Hematopoietic multipotent progenitor cell (in vitro differentiated cells): ENCODE results near the gene DCAKD. TPM values are rescaled to one million over a fixed set of nuclear protein-coding genes. Genes with fewer than 3 reads are reported as not detected.

Experiments
- DNase-seq, 3 donors: peaks; one replicate each; pipeline ENCODE4 v3.0.0-alpha.2; 2011 to 2015; ENCODE audit warnings: low read depth in 2 of 3, low spot score in 2 of 3
- total RNA-seq: library from RNA; depleted of rRNA; stranded (reverse); fragments of >200 nt; gene quantifications from one replicate; pipeline ENCODE4 v1.2.3, GENCODE V29; 2012

DCAKD gene
- total RNA-seq, 1 donor = 98.8 TPM

DNA sequence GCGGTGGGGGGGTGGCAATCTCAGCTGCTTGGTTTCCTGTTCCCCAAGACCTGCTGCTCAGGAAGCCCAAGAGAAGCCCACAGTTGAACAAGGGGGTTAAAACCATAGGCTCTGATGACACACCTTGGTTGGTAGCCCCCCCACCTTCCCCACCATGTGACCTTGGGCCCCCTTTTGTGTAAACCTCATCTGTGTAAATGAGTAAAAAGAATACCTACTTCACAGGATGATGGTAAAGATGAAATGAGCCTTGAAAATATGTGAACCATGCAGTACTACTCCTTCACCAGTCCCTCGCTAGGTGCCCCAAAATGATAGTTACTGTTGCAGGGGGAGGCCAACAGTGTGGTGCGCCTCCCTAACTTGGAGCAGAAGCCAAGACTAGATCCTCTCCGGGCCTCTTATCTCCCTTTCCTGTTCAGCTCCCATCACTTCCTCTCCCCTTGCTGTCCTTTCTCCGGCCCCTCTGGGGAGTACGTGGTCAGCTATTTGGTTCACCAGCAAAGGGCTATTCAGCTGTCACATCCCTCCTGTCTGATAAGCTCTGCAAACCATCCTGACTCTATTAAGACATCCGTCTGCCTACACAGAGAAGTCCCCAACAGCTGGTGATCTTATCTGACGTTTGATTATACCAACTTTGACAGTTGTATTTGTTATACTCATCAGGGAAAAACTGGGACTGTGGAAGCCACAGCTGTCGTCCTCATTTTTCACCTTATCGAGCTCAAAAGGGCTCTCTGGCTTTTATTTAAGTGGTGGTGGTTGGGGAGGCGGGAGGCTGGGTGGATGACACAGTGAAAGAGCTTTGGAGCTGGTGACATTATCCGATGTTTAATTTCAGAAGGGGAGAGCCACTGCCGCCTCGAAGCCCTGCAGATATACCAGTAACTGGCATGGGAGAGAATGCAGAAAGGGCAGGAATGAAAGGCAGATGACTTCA, 19.9 kb downstream of the DCAKD start:
- DNase-seq = no peak

GRCh38 chr17:45030733-45031132, 20.7 kb downstream of the DCAKD start:
- DNase-seq = no peak

DNA sequence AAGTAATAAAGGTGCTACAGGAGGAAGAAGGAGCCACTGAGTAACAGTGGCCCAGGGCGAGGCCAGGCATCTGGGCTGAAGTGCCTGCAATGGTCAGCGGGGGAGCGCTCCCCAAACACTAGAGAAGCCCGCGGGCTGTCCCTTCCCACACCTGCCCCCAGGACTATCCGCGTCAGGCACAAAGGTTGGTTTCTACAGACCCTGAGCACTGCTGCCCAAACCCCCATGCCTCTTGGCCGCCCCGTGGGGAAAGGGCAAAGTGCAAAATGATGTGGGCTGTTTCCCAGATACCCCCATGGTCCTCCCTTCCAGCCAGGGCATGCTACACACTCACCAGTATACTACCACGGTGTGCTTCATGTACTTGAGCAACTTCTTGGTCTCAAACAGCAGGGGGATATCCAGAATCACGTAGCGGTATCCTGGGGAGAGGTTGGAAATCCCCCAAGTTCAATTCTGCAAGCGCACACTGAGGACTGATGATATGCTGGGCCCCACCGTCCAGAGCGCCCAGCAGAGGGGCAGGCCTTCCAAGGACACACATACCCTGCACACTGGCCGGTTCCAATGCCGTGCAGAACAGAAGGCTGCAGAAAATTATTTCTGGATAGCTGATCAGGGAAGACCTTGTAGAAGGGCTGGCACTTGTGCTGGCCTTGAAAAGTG, 21.5 kb downstream of the DCAKD start:
- DNase-seq = no peak

DNA sequence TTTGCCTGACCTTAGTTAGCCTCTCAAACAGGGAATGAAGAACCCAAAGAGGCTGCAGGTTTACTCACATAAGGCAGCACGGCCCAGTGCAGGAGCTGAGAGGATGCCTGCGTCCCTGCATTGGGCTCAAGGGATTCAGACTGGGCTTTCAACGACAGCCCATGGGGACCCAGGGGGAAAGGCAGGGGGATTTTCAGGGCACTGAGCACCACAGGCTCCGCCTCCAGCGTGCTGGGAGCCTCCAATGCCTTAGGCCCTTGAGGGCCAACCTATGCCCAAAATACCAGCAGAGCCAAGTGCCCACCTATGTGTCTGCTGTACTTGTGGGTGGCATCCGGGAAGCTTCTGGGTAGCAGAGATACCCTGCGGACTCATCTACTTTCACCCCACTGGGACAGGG, 22.3 kb downstream of the DCAKD start:
- no peak for DNase-seq

GRCh38 chr17:45022655-45023339, 28.6 kb downstream of the DCAKD start:
- no peak for DNase-seq

GRCh38 chr17:45022288-45022648, 29.2 kb downstream of the DCAKD start:
- DNase-seq = no peak

DNA sequence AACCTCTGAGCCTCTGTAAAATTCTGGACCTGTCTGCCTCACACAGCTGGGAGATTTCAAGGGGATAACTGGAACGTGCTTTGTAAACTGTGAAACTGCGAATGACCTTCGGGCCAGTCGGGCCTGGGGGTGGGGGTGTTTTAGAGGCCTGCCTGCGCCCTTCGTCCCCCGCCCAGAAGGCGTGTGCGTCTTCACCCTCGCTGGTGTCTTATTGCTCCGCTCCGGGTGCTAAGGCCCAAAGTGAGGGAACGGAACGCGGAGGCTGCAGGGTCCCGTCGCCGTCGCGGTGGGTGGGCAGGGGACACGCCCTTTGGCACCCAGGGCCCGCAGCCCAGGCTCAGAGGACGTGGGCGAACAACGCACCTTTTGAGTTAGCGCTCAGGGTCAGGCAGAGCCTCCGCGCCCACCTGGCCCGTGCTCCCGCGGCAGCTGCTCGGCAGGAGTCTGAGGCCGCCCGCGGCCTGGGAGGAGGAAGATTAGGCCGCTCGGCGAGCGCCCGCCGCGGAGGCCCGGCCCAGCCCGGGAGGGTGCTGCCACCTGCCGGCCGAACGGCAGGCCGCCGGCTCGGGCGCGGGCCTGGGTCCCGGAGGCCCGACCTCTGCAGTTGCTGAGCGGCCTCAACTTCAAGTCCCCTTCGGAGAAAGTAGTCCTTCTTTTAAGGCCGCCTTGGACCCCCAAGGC, 29.7 kb downstream of the DCAKD start:
- peak; percentile 54 to 68 (median 55) for DNase-seq

DNA sequence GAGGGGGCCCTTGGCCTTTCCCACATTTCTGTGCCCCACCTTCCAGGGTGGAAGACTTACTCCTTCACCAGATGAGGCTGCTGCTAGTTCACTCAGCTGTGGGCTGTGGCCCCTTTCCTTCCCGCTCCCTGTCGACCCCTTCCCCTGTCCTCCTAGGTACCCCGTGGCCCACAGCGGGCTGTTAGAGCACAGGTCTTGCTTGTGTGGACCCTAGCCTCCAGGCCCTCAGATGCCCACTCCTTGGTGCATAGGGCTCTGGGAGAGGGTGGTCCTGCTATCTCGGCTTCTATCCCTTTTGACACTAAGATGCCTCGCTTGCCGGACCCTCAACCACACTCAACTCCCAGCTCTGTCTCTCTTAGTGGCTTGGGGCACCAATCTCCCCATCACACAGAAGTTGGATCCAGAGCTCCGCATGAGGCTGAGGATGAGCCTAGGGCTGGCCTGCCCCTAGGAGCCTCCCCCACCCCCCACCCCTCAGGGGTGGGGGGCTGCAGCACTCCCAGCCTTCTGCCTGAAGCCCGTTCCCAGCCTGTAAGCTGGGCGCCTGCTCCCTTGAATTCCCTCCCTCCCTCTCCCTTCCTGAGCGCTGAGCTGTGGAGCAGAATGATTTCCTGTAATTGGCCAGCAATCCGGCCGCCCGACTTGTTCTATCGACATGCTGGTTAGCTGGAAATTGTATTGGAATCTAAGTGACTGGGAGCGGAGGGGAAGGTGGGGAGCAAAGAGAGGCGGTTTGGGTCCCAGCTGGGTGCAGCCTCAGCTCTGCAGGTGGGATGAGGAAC, 30.9 kb downstream of the DCAKD start:
- no peak for DNase-seq

DNA sequence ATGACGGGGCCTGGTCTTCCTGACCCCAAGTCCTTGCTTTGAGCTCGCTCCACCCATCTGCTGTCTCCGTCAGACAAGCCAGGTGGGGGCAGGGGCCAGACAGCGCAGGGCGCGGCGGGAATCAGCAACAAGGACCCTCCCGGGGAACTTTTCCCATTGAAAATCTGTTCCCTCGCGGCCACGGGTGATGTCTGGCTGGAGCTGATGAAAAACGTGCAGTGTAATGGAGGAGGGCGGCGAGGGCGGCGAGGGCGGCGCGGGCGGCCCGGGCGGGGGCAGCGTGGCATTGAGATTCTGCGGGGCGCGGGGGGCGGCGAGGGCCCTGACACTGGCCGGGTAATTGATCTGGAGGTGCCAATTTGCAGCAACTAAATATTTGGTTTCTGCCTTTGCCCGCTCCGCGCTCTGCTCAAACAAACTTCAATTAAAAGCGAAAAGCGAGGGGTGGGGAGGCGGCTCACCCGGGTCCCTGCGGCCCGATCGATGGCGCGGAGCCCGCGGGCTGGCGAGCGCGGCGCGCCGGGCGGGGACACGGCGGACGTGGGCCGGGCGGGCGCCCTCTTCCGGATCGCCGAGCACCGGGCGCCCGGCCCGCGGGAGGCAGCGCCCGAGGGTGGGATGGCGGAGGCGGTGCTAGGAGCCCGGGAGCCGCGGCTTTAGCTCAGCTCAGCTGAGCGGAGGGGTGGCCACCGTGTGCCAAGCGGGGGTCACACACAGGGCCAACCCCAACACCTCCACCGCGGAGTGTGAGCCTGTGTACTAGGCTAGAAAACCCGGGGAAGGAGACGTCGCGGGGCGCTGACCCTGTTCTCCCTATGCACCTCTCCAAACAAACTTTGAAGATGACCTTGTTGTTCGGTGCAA, 32.4 kb downstream of the DCAKD start:
- peak in 2 of 3 donors; percentile 40 to 43 for DNase-seq

- DNase-seq = no peak
These were observed 33.0 kb downstream of the DCAKD start for GRCh38 chr17:45018514-45018847.

DNA sequence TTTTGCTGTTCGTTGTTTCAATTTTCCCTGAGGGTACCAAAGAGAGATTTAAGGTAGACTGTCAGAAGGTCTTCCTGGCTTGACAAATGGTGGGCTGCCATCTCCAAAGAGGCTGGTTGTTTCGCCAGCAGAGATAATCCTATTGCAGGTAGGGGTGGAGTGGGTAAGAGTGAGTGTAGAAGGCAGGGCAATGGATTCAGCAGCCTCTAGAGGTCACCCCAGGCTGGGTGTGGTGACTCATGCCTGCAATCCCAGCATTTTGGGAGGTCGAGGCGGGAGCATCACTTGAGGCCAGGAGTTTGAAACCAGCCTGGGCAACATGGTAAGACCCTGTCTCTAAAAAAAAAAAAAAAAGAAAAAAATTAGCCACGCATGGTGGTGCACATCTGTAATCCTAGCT, 34.6 kb downstream of the DCAKD start:
- DNase-seq = no peak

- no peak for DNase-seq
These were observed 35.2 kb downstream of the DCAKD start for GRCh38 chr17:45016237-45016636.

DNA sequence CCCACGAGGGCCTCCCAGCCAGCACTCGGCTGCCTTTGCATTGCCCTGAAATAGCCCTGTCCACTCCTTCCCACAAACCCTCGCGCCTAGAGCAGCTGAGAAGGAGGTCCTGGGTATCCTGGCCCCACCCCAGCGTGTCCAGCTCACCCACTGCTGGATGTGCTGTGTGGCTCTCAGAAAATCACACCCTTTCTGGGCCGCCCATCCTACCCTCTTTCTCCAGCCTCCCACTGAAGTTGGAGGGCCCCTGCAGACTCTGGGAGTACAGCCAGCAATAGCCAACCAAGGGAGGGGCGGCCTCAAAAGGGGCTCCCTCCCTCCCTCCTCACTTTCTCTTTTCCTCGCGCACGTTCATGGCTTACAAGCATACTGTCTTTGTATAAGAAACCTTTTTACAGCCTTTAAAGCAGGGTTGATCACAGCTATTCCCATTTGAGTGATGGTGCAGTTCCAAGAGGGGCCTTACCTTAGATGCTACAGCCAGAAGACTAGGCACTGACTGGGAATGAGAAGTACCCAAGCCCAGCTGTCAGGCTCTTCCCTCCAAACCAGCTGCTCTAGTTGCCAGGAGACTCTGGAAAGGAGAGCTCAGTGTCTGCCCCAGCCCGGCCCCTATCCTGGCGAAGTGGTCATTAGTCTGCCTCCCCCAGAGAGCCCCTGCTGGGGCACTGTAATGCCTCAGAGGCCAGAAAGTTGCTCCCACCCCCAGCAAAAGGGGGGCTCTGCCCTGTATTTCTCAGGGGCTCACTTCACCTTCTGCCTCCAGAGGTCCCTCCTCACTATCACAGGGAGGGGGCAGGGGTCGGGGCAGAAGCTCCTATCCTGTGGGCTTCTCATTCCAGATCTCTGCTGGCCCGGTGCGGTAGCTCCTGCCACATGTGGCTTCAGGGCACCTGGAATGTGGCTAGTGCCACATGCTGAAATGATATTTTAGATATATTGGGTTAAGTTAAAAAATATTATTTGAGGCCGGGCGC, 38.1 kb downstream of the DCAKD start:
- DNase-seq = no peak

GRCh38 chr17:45011767-45012166, 39.7 kb downstream of the DCAKD start:
- DNase-seq = no peak

DNA sequence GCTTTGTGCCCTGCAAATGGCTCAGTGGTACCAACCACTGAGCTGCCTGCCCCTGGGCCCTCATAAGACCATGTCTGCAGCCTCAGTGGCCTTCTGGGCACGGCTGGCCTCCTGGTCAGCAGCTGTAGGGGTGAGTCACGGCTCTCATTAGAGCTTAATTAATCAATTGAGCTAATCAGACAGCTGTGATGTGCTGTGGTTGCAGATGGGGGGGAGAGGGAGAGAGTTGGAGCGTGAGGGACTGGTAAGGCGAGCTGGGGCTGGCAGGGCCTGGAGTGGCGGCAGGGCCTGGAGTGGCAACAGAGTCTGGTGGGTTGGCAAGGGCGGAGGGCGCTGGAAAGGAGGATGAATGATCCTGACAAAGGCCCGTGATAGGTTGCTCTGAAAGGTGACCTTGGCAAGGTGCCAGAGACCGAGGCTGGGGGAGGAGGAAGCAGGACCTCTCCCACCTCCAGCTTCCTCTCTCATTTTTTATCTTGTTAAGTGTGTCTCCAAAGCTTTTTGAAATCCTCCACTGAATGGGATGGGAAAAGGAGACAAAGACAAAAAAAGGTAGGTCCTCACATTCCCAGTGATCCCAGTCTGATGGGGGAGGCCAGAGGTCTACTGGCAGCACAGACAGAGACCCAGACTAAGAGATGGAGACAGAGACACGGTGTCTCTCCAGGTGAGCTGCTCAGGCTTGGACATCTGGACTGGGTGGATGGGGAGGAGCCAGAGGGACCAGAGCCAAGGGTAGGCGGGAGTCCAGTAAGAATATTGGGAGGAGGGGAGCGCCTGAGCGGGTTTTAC, 41.6 kb downstream of the DCAKD start:
- no peak for DNase-seq

- no peak for DNase-seq
These were observed 43.2 kb downstream of the DCAKD start for GRCh38 chr17:45008216-45008615.

- DNase-seq = no peak
These were observed 44.4 kb downstream of the DCAKD start for GRCh38 chr17:45006927-45007461.
